GM21423 (cell line): ENCODE data around the gene KLHL33.

Experiments used
- ATAC-seq: cut with Tn5 transposase; IDR thresholded peaks from one replicate; pipeline ENCODE4 v1.9.1; 2021; ENCODE audit warnings: mild to moderate bottlenecking, moderate library complexity; ENCODE audit not compliant: unreplicated experiment

Gene KLHL33, protein sequence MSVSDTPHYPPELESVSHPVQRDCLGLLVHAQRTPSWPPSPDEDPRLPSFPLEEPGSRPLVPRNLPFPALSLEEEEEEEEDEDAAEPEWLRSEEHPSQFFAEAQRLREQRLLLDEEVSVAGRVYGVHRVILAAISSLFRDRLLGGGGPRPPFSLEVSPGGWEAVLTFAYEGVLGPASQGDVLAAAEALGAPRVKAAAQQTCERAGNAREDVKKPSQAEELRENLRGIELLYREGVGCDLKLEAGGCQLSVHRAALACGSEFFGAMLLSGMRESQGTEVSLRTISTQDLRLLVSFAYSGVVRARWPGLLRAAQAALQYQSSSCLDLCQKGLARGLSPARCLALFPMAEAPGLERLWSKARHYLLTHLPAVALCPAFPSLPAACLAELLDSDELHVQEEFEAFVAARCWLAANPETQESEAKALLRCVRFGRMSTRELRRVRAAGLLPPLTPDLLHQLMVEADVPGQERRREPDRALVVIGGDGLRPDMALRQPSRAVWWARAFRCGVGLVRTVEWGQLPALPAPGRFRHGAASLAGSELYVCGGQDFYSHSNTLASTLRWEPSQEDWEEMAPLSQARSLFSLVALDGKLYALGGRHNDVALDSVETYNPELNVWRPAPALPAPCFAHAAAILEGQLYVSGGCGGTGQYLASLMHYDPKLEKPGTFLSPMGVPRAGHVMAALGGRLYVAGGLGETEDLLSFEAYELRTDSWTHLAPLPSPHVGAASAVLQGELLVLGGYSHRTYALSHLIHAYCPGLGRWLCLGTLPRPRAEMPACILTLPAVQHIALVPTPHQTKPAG

DNA sequence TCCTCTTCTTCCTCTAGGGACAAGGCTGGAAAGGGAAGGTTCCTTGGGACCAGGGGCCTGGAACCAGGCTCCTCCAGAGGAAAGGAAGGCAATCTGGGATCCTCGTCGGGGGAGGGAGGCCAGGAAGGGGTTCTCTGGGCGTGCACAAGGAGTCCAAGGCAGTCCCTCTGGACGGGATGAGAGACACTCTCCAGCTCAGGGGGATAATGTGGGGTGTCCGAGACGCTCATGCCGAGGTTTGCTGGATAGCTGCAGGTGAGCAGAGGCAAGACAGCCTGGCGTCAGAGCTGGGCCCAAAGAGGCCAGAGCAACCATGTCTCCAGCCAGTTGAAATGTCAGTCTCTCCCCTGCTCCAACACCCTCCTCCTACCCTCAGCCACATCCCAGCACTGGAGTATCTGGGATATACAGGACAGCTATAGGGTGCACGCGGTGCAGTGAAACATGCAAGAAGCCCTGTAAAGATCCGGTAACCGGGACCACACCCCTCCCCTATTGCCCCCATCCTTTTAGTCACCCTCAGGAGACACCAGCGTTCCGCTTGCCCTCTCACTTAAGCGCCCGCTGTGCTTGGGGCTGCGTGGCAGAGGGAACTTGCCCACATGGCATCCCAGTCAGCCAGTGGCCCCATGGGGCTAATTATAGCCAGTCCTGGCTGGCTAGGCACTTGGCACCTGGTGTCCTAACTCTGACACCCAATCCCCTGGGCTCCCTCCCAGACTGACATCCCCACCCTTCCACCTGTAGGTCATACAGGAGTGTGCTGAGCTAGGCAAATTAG is at the start of gene KLHL33:
Gene KLHL33, minus strand, starts transcription at position 585 of the 781 bp plus-strand sequence. Its CDS starts 355 bp downstream, at position 230.
- ATAC-seq = no peak

- ATAC-seq = no peak
These were observed 46.4 kb upstream of the KLHL33 start for GRCh38 chr14:20482382-20482781.

GRCh38 chr14:20478894-20479293 is 42.9 kb upstream of the KLHL33 start:
- ATAC-seq = no peak

GRCh38 chr14:20477211-20477876 is 41.4 kb upstream of the KLHL33 start:
- ATAC-seq = no peak

DNA sequence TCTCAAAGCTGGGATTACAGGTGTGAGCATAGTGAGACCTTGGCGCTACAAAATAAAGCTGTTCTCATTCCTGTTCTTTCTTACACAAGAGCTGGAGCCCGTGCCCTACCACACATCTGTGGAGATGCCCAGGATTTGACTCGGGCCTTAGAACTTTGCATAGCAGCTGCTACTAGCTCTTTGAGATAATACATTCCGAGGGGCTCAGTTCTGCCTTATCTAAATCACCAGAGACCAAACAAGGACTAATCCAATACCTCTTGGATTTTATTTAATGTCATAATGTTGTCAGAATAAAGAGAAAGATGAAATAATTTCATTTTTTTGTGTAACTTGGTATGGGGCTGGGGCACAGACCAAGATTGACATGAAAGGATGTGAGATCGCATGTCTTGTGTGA is 40.8 kb upstream of the KLHL33 start:
- no peak for ATAC-seq

- no peak for ATAC-seq
These were observed 36.7 kb upstream of the KLHL33 start for GRCh38 chr14:20472536-20473169.

- no peak for ATAC-seq
These were observed 34.6 kb upstream of the KLHL33 start for GRCh38 chr14:20470603-20470901.

GRCh38 chr14:20469890-20470602 is 34.1 kb upstream of the KLHL33 start:
- ATAC-seq = peak; percentile 31

DNA sequence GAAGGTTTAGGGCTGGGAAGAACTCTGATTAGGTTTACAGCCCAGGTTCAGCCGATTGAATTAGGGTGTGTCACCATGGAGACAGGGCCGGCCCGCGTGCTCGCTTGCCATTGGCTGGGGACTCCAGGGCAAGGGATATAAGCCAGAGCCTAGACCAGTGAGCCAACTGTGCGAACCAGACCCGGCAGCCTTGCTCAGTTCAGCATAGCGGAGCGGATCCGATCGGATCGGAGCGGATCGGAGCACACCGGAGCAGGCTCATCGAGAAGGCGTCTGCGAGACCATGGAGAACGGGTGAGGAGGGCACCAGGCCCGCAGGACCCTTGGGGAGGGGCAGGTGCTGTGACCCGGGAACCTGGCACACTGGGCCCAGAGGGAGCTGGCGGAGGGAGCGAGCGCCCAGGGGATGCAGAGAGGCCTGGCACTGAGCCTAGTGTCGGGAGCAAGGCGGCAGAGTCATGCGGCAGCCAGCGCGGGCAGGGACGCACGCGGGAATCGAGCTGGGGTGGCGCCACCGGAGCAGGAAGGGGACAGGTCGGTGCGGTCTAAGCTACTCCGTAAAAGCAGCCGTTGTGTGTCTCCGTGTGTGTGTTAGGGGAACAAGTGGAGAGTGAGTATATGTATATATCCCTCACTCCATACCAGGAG is 33.4 kb upstream of the KLHL33 start, which contains the start of gene PNP:
Gene PNP, plus strand, starts transcription at position 165 of the 648 bp plus-strand sequence. Its CDS starts 119 bp downstream, at position 284.
- peak; percentile 93 for ATAC-seq

GRCh38 chr14:20468764-20469241 is 32.8 kb upstream of the KLHL33 start:
- ATAC-seq = no peak

DNA sequence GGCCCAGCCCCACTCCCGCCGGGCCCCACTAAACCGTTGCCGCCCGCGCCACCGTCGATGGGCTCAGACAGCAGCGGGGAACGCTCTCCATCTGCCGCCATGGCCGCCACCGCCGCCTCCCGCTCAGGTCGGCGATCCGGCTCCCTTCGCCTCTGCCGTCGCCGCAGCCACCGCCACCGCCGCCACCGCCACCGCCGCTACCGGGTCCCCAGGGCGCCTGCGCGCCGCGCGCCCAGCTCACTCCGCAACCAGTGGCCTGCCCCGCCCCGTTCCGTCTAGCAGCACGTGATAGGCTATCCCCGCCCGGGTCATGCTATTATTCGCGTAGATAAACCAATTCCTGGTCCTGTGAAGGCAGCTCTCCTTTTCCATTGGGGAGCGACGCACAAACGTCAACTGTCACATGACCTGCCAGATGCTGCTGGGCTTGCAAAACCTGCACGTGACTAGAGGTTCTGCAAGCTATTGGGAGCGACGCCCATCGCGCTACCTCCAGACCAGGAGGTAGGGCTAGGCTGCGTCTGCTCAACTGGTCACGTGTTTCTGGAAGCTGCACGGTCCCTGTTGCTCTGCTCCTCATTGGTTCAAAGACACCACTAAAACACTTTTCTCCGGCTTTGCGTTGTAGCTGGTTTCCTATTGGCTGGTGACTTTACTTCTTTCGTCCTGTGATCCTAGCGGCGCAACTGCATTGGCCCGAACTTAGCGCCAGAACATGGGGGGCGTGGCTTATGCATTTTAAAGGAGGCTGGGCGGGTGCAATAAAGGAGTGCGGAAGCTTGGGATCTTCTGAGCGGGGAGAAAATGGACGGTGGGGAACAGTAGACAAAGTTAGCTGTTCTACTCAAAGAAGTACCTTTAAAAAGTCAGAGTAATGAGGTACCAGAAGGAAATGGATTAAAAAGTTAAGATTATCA is 25.5 kb upstream of the KLHL33 start, which contains the start of gene PIP4P1:
Gene PIP4P1, minus strand, starts transcription at position 210 of the 917 bp plus-strand sequence. Its CDS starts 109 bp downstream, at position 101.
- peak; percentile 89 for ATAC-seq

GRCh38 chr14:20460458-20461224 is 24.7 kb upstream of the KLHL33 start:
- peak; percentile 9 for ATAC-seq

DNA sequence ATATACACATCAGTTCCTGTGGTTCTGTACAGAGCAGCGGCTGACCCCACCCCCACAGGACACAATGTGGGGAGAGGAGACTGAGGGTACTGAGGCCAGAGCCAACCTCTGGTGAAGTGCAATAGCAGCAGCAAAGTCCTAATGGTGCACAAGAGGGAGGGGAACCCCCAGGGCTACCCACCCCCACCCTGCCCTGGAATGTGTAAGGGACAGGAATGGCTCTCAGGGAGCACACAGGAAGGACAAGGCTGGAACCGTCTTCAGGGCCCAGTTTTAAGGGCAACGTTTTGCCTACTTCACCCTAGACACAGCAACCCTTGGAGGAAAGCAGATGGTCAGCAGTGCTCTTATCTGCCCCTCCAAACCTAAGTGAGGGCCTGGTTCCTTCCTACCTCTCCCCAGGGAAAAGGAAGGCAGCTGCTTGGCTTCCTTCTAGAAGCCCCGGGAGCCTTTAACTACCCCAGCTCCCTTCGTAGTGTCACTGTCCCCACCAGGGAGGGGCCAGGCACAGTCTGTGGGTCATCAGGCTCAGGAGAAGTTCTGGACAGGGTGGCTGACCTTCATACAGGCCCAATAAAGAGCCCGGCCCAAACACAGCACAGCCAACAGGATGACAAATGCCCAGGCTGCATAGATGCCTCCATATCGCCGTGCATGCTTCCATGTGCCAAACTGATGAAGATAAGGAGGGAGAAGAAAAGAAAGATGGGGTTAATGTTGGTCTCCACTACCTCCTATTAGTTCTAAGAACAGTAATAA is 22.2 kb upstream of the KLHL33 start:
- ATAC-seq = no peak

DNA sequence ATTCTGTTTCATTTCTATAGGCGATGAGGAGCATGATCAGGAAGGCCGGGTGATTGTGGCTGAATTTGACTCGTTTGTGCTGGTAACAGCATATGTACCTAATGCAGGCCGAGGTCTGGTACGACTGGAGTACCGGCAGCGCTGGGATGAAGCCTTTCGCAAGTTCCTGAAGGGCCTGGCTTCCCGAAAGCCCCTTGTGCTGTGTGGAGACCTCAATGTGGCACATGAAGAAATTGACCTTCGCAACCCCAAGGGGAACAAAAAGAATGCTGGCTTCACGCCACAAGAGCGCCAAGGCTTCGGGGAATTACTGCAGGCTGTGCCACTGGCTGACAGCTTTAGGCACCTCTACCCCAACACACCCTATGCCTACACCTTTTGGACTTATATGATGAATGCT is 21.0 kb upstream of the KLHL33 start:
- no peak for ATAC-seq

- ATAC-seq = peak; percentile 36
These were observed 19.7 kb upstream of the KLHL33 start for GRCh38 chr14:20455355-20456300.
